Natural killer cell (primary cell): ENCODE measurements around the gene EI24. TPM values are rescaled to one million over a fixed set of nuclear protein-coding genes. Genes with fewer than 3 reads are reported as not detected.

Experiments
- ATAC-seq, 3 donors: fragments of 150-1000 bp in 2 of 3; fragments of 200-7000 bp in 1 of 3; cut with Tn5 transposase; 1 replicate in 1 of 3; 2 replicates in 2 of 3; pipeline ENCODE4 v1.10.0; 2021; ENCODE audit warnings: mild to moderate bottlenecking in 2 of 3, moderate library complexity in 2 of 3
- DNase-seq, 2 donors: peaks; one replicate each; pipeline versions ENCODE4 v3.0.0 to v3.0.0-alpha.2; 2013 to 2021; ENCODE audit warnings: mixed read lengths in 1 of 2
- H3K27ac ChIP-seq: one replicate; pipeline ENCODE4 v1.5.1; 2013; ENCODE audit warnings: mild to moderate bottlenecking, low read length
- H3K27me3 ChIP-seq: one replicate; pipeline ENCODE4 v1.6.1; 2013; ENCODE audit warnings: low read length; ENCODE audit not compliant: control insufficient read depth, insufficient read depth
- H3K36me3 ChIP-seq: one replicate; pipeline ENCODE4 v1.6.1; 2013; ENCODE audit warnings: low read length; ENCODE audit not compliant: control insufficient read depth, insufficient read depth
- H3K4me1 ChIP-seq: one replicate; pipeline ENCODE4 v1.6.1; 2013; ENCODE audit warnings: low read length; ENCODE audit not compliant: control insufficient read depth, insufficient read depth
- H3K4me3 ChIP-seq: one replicate; pipeline ENCODE4 v1.5.1; 2013; ENCODE audit warnings: low read length
- H3K9me3 ChIP-seq: one replicate; pipeline ENCODE4 v1.6.1; 2013; ENCODE audit warnings: low read length; ENCODE audit not compliant: control insufficient read depth, insufficient read depth
- H3K27ac Mint-ChIP-seq, 2 donors: one replicate each; pipeline ENCODE4 v1.8.0; 2022; ENCODE audit warnings: mild to moderate bottlenecking in 2 of 2, mixed read lengths in 2 of 2, moderate library complexity in 1 of 2
- H3K27me3 Mint-ChIP-seq, 2 donors: one replicate each; pipeline ENCODE4 v1.8.0; 2022; ENCODE audit warnings: low read depth in 2 of 2, mixed read lengths in 2 of 2
- H3K36me3 Mint-ChIP-seq: one replicate; pipeline ENCODE4 v1.8.0; 2022; ENCODE audit warnings: mixed read lengths
- H3K4me1 Mint-ChIP-seq, 2 donors: one replicate each; pipeline ENCODE4 v1.8.0; 2022; ENCODE audit warnings: mixed read lengths in 2 of 2
- H3K4me3 Mint-ChIP-seq: one replicate; pipeline ENCODE4 v1.8.0; 2022; ENCODE audit warnings: mild to moderate bottlenecking, moderate library complexity, mixed read lengths
- H3K9me3 Mint-ChIP-seq, 2 donors: one replicate each; pipeline ENCODE4 v1.8.0; 2022; ENCODE audit warnings: mixed read lengths in 2 of 2
- WGBS: methylation state at CpG from one replicate; pipeline ENCODE4 v1.1.7; 2013; ENCODE audit warnings: missing lambda C conversion rate; ENCODE audit not compliant: insufficient coverage; 5-methylcytosine and 5-hydroxymethylcytosine counted together
- intact Hi-C: fragments of 100-400 bp; cut with micrococcal nuclease; formaldehyde crosslinking; loops from one replicate; pipeline ENCODE4 v1.14.2; 2022
- total RNA-seq, 4 donors: library from RNA; stranded (reverse); fragments of 120-200 nt in 1 of 4; gene quantifications; one replicate each; pipeline versions ENCODE4 v1.2.3 to v1.2.4, GENCODE V29; 2013 to 2022
- TF ChIP-seq, protein P1 (sequence below): fragments of 200-600 bp; IDR thresholded peaks from one replicate; pipeline ENCODE4 v1.8.0; 2022; ENCODE audit warnings: antibody characterized with exemption

Gene EI24
- total RNA-seq, 3 donors from 2014 or later (not counting 1 experiment from before 2014, with no cell fraction given) = 19.5 to 30.0 (median 20.2) TPM

GRCh38 chr11:125554038-125554437, 15.2 kb upstream of the EI24 start:
- peaks cover 28% of the 10 kb centered on the region for H3K9me3 ChIP-seq
- H3K27me3 ChIP-seq = no peaks in the 10 kb centered on the region
- TF ChIP-seq, protein P1, sequence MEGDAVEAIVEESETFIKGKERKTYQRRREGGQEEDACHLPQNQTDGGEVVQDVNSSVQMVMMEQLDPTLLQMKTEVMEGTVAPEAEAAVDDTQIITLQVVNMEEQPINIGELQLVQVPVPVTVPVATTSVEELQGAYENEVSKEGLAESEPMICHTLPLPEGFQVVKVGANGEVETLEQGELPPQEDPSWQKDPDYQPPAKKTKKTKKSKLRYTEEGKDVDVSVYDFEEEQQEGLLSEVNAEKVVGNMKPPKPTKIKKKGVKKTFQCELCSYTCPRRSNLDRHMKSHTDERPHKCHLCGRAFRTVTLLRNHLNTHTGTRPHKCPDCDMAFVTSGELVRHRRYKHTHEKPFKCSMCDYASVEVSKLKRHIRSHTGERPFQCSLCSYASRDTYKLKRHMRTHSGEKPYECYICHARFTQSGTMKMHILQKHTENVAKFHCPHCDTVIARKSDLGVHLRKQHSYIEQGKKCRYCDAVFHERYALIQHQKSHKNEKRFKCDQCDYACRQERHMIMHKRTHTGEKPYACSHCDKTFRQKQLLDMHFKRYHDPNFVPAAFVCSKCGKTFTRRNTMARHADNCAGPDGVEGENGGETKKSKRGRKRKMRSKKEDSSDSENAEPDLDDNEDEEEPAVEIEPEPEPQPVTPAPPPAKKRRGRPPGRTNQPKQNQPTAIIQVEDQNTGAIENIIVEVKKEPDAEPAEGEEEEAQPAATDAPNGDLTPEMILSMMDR = no peak
- H3K36me3 ChIP-seq = no peaks in the 10 kb centered on the region
- H3K4me1 Mint-ChIP-seq = no peaks in the 10 kb centered on the region
- WGBS = 86% methylated on average over 3 of the region's 3 CpGs
- DNase-seq = no peak
- no peak overlapping the region for H3K4me3 ChIP-seq
- ATAC-seq = no peak
- peaks cover 22% of the 10 kb centered on the region for H3K36me3 Mint-ChIP-seq
- no peaks in the 10 kb centered on the region for H3K27me3 Mint-ChIP-seq
- intact Hi-C loops = no loop called here
- H3K9me3 Mint-ChIP-seq = peaks cover 5 to 13% of the 10 kb centered on the region in 2 donors
- H3K27ac Mint-ChIP-seq = no peak overlapping the region
- H3K4me3 Mint-ChIP-seq = no peak overlapping the region
- H3K4me1 ChIP-seq = no peaks in the 10 kb centered on the region
- no peak overlapping the region for H3K27ac ChIP-seq

DNA sequence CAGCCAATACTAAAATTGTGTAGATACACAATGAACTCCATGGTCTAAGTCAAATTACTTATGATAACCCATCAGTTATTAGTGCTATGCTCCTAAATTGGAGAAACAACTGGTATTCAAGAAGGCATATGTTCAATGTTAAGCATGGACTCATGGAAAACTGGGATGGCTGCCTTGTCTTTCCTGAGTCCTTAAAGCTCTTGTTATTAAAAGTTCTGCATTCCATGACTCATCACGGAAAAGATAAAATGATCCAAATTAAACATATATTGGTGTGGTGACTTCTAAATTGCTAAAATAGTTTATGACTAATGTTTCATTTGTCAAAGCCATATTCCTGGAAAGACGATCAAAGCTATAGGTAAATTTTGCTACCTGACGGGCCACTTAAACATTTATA, 9.4 kb upstream of the EI24 start:
- no peaks in the 10 kb centered on the region for H3K27me3 ChIP-seq
- Mint-ChIP-seq H3K36me3 (no peaks in the 10 kb centered on the region), H3K27ac (no peak overlapping the region), H3K9me3 (no peaks in the 10 kb centered on the region), H3K27me3 (no peaks in the 10 kb centered on the region), H3K4me1 (no peaks in the 10 kb centered on the region), H3K4me3 (no peak overlapping the region)
- no peak overlapping the region for H3K4me3 ChIP-seq
- no peak overlapping the region for H3K27ac ChIP-seq
- intact Hi-C loops = no loop called here
- TF ChIP-seq, protein P1 = no peak
- peaks cover 3% of the 10 kb centered on the region for H3K9me3 ChIP-seq
- no peaks in the 10 kb centered on the region for H3K36me3 ChIP-seq
- H3K4me1 ChIP-seq = no peaks in the 10 kb centered on the region
- DNase-seq (no peak), ATAC-seq (no peak)
- WGBS = 95% methylated on average over 2 of the region's 3 CpGs

GRCh38 chr11:125561924-125562323, 7.4 kb upstream of the EI24 start:
- no peaks in the 10 kb centered on the region for H3K27me3 Mint-ChIP-seq
- ATAC-seq = no peak
- H3K4me3 Mint-ChIP-seq = no peak overlapping the region
- no peak for DNase-seq
- H3K36me3 Mint-ChIP-seq = no peaks in the 10 kb centered on the region
- H3K9me3 Mint-ChIP-seq = no peaks in the 10 kb centered on the region
- TF ChIP-seq, protein P1 = no peak
- 100% methylated on average over 1 of the region's 1 CpG for WGBS
- Histone ChIP-seq H3K27ac (no peak overlapping the region), H3K4me3 (no peak overlapping the region), H3K36me3 (no peaks in the 10 kb centered on the region), H3K27me3 (no peaks in the 10 kb centered on the region), H3K9me3 (no peaks in the 10 kb centered on the region), H3K4me1 (no peaks in the 10 kb centered on the region)
- H3K27ac Mint-ChIP-seq = no peak overlapping the region
- H3K4me1 Mint-ChIP-seq = no peaks in the 10 kb centered on the region
- intact Hi-C loops = no loop called here

DNA sequence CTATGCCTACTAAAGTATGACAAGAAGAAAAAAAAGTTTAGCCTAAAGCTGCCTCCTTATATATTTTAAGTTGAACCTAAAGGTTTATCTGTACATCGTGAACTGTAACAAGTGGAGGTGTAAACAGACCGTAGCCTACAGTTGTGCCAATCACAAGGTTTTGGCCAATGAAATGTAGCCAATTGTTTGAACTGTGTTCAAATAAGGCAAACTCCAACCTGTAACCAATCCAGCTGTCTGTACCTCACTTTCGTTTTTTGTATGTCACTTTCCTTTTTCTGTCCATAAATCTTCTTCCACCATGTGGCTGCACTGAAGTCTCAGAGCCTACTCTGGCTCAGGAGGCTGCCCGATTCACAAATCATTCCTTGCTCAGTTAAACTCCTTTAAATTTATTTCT, 6.8 kb upstream of the EI24 start:
- no peaks in the 10 kb centered on the region for H3K36me3 ChIP-seq
- DNase-seq = no peak
- no peaks in the 10 kb centered on the region for H3K27me3 ChIP-seq
- 61% methylated on average over 4 of the region's 4 CpGs for WGBS
- no peak for ATAC-seq
- intact Hi-C loops = no loop called here
- TF ChIP-seq, protein P1 = no peak
- H3K27me3 Mint-ChIP-seq = no peaks in the 10 kb centered on the region
- no peak overlapping the region for H3K4me3 ChIP-seq
- no peak overlapping the region for H3K27ac Mint-ChIP-seq
- no peaks in the 10 kb centered on the region for H3K36me3 Mint-ChIP-seq
- no peak overlapping the region for H3K27ac ChIP-seq
- H3K4me1 Mint-ChIP-seq = no peaks in the 10 kb centered on the region
- H3K9me3 Mint-ChIP-seq = no peaks in the 10 kb centered on the region
- H3K4me1 ChIP-seq = no peaks in the 10 kb centered on the region
- no peaks in the 10 kb centered on the region for H3K9me3 ChIP-seq
- no peak overlapping the region for H3K4me3 Mint-ChIP-seq
